Transverse colon (tissue), 4 donors: ENCODE data around the gene SENP8. TPM values are rescaled to one million over a fixed set of nuclear protein-coding genes. Genes with fewer than 3 reads are reported as not detected.
A peak's percentile ranks its signal among the peaks of the same experiment; 100 is the strongest.

Experiments
- DNase-seq: peaks from one replicate; pipeline ENCODE4 v3.0.0-alpha.2; 2019
- H3K27ac ChIP-seq, 4 donors: fragments of 200-600 bp; sonication (generic); 2 replicates each; pipeline ENCODE4 v1.5.1; 2016 to 2018; ENCODE audit warnings: inconsistent platforms in 4 of 4
- H3K27me3 ChIP-seq: fragments of 200-600 bp; sonication (generic); 2 replicates; pipeline ENCODE4 v1.5.1; 2017; ENCODE audit warnings: inconsistent platforms
- H3K36me3 ChIP-seq, 4 donors: fragments of 200-600 bp; sonication (generic); 2 replicates each; pipeline ENCODE4 v1.5.1; 2017 to 2019; ENCODE audit warnings: inconsistent platforms in 4 of 4
- H3K4me1 ChIP-seq, 4 donors: fragments of 200-600 bp; sonication (generic); 2 replicates each; pipeline ENCODE4 v1.5.1; 2017 to 2020; ENCODE audit warnings: inconsistent platforms in 4 of 4
- H3K4me3 ChIP-seq, 4 donors: fragments of 200-600 bp; sonication (generic); 1 replicate in 1 of 4; 2 replicates in 3 of 4; pipeline versions ENCODE4 v1.5.1 to v1.6.1; 2017 to 2019; ENCODE audit warnings: inconsistent platforms in 4 of 4
- H3K9me3 ChIP-seq, 2 donors: fragments of 200-600 bp; sonication (generic); 2 replicates each; pipeline ENCODE4 v1.5.1; 2017 to 2019; ENCODE audit warnings: inconsistent platforms in 2 of 2
- EP300 ChIP-seq: sonication (generic); formaldehyde crosslinking; IDR thresholded peaks from one replicate; pipeline ENCODE4 v1.6.1; 2017; ENCODE audit warnings: antibody characterized with exemption, low read depth
- POLR2A ChIP-seq: fragments of 450-650 bp; IDR thresholded peaks from one replicate; pipeline ENCODE4 v1.6.1; 2016; ENCODE audit warnings: antibody characterized with exemption, mild to moderate bottlenecking, moderate library complexity
- POLR2AphosphoS5 ChIP-seq, 3 donors: sonication (generic); formaldehyde crosslinking; IDR thresholded peaks; one replicate each; pipeline ENCODE4 v1.6.1; 2016; ENCODE audit warnings: antibody characterized with exemption in 3 of 3
- WGBS, 2 donors: methylation state at CpG; one replicate each; pipeline ENCODE4 v1.1.5; 2018; ENCODE audit warnings: low coverage in 1 of 2; 5-methylcytosine and 5-hydroxymethylcytosine counted together
- in situ Hi-C, 4 donors: fragments of 200-750 bp; cut with MboI; loops; one replicate each; pipeline versions ENCODE4 v1.15.0 to v1.15.1; 2017; ENCODE audit warnings: low sequenced_read_pairs in 3 of 4, low pct_ligation_motif_present in 1 of 4, low pct_unique_long_range_greater_than_20kb in 1 of 4
- intact Hi-C: fragments of 100-400 bp; cut with DNase I; formaldehyde crosslinking; loops from one replicate; pipeline ENCODE4 v1.15.1; 2023; ENCODE audit warnings: low total_unique reads
- total RNA-seq, 4 donors: library from RNA; depleted of rRNA; stranded (reverse); fragments of >200 nt; gene quantifications; one replicate each; pipeline ENCODE4 v1.1.0, GENCODE V29; 2016
- TF ChIP-seq, protein P1 (sequence below), 5 experiments: fragments of 200-600 bp in 3 of 5; fragments of 450-650 bp in 2 of 5; sonication (generic) in 3 of 5; IDR thresholded peaks; 1 replicate in 2 of 5; 2 replicates in 3 of 5; pipeline ENCODE4 v1.5.1; 2016 to 2017; ENCODE audit warnings: antibody characterized with exemption in 5 of 5, inconsistent platforms in 3 of 5, mild to moderate bottlenecking in 2 of 5, moderate library complexity in 1 of 5

The SENP8 gene
- total RNA-seq, 4 donors from 2014 or later = 2.3 to 3.8 (median 2.5) TPM

DNA sequence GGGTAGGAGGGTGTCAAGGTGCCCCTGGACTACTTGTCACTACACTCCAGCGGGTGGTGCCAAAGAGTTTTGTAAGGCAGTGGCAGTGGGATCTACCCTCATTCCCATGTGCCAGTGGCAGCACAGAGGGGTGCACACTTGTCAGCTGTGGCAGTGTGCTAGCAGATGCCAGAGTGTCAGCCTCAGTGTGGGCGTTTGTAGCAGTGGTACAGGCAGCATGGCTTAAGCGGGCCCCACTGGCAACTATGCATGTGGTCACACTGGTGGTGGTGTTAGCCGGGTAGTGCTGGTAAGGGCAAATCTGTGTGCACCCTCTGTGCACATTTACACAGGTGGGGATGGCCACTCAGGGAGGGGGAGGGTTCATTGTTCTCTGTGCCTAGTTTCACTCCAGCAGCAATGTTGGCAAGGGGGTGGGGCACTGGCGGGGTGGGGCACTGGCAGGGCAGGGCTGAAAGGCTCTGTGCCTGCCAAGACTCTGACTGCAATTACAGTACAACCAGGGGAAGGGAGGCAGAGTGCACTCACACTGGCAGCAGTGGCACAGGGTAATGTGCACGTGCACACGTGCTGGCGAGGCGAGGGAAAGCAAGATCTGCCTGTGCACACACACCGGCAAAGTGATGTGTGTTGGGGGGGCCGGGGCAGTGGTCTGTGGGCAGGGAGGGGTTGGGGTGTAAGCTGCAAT is 32.0 kb upstream of the SENP8 start:
- in situ Hi-C loops = no loop called here
- H3K9me3 ChIP-seq = no peaks in the 10 kb centered on the region
- H3K4me3 ChIP-seq = no peak overlapping the region
- intact Hi-C loops = no loop called here
- no peaks in the 10 kb centered on the region for H3K27me3 ChIP-seq
- TF ChIP-seq, protein P1, sequence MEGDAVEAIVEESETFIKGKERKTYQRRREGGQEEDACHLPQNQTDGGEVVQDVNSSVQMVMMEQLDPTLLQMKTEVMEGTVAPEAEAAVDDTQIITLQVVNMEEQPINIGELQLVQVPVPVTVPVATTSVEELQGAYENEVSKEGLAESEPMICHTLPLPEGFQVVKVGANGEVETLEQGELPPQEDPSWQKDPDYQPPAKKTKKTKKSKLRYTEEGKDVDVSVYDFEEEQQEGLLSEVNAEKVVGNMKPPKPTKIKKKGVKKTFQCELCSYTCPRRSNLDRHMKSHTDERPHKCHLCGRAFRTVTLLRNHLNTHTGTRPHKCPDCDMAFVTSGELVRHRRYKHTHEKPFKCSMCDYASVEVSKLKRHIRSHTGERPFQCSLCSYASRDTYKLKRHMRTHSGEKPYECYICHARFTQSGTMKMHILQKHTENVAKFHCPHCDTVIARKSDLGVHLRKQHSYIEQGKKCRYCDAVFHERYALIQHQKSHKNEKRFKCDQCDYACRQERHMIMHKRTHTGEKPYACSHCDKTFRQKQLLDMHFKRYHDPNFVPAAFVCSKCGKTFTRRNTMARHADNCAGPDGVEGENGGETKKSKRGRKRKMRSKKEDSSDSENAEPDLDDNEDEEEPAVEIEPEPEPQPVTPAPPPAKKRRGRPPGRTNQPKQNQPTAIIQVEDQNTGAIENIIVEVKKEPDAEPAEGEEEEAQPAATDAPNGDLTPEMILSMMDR (IDR thresholded peaks at IDR 0.05) = no peak
- TF ChIP-seq EP300 (no peak), POLR2AphosphoS5 (IDR thresholded peaks at IDR 0.05) (peak in 1 of 3 donors; percentile 20)
- no peaks in the 10 kb centered on the region for H3K36me3 ChIP-seq
- DNase-seq = peak; percentile 61
- 47 to 83% methylated on average over 6 to 11 of the region's 11 CpGs for WGBS, 2 donors
- H3K27ac ChIP-seq = no peak overlapping the region
- peaks cover 0 to 5% (median 0%) of the 10 kb centered on the region in 4 donors for H3K4me1 ChIP-seq

DNA sequence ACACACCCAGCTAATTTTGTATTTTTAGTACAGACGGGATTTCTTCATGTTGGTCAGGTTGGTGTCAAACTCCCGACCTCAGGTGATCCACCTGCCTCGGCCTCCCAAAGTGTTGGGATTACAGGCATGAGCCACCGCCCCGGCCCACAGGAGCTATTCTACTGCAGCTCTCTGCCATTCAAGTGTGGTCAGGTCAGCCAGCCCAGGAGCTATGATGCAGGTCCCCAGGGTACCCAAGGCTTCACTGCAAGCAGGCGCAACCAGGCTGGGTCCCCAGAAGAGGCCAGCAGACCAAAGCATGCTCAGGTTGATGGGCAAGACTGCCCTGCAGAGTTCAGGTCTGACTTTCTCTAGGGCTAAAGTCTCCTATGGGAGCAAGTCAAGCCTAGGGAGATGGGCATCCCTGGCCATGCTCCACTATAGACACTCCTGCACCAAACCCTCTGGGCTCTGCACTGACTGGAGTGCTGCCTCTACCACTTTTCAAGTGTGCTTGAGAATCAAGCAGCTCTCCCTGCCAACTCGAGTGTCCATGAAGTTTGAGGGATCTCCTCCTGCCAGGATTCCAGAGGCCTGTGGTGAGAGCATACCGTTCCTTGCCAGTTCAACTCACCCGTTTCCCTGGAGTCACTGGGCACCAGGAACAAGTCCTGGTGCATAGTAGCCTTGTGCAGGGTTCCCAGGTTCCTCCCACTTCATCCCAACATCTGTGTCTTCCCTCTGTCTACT is 31.1 kb upstream of the SENP8 start:
- DNase-seq = no peak
- Histone ChIP-seq H3K27ac (no peak overlapping the region), H3K9me3 (no peaks in the 10 kb centered on the region), H3K27me3 (no peaks in the 10 kb centered on the region), H3K4me1 (peaks cover 0 to 5% (median 0%) of the 10 kb centered on the region in 4 donors), H3K4me3 (no peak overlapping the region), H3K36me3 (no peaks in the 10 kb centered on the region)
- no peak for TF ChIP-seq EP300
- no peak for TF ChIP-seq POLR2AphosphoS5 (IDR thresholded peaks at IDR 0.05)
- TF ChIP-seq, protein P1 (IDR thresholded peaks at IDR 0.05) = no peak
- TF ChIP-seq POLR2A = no peak
- in situ Hi-C loops = no loop called here
- WGBS, 2 donors = 97% methylated on average over 9 of the region's 9 CpGs; no CpG with 5 or more reads in 1 of the 2 donors
- intact Hi-C loops = no loop called here

DNA sequence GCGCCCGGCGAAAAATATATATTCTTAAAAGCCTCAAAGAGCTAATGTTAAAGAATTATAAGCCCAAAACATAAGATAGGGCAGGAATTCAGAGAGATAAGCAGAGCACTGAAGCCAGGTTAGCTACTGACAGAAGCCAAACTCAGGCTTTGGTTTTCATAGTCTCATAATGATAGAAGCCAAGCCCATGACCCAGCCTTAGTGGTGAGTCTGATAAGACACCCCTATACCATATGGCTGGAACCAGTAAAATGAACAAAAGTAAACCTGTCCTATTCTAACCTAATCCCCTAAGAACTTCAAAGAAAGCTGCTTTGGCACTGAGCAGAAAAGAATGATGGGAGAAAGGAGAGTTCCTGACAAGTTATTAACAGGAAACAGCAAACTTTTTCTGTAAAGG is 26.2 kb upstream of the SENP8 start:
- intact Hi-C loops = no loop called here
- DNase-seq = no peak

DNA sequence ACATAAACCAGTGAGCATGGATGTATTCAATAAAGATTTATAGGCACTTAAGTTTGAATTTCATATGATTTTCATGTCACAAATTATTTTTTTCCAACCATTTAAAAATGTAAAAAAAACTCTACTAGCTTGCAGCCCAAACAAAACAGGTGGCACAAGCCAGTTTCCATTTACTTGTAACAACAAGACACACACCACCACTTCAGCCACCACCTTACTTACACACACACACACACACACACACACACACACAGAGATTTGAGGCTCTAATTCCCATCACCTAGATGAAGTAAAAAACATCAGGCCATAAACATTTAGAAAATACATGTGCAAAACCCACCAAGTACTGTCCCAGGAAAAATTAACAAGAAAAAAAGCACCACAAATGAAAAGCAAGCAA is 25.5 kb upstream of the SENP8 start:
- Histone ChIP-seq H3K9me3 (no peaks in the 10 kb centered on the region), H3K36me3 (no peaks in the 10 kb centered on the region), H3K4me3 (no peak overlapping the region), H3K27ac (no peak overlapping the region), H3K4me1 (no peaks in the 10 kb centered on the region), H3K27me3 (no peaks in the 10 kb centered on the region)
- in situ Hi-C loops = no loop called here
- intact Hi-C loops = no loop called here
- TF ChIP-seq POLR2A (no peak), EP300 (no peak), POLR2AphosphoS5 (IDR thresholded peaks at IDR 0.05) (no peak)
- TF ChIP-seq, protein P1 (IDR thresholded peaks at IDR 0.05) = no peak
- no peak for DNase-seq

More for the DNA sequence above, 26.2 kb upstream of the SENP8 start:
- H3K4me1 ChIP-seq = no peaks in the 10 kb centered on the region
- in situ Hi-C loops = no loop called here
- H3K27me3 ChIP-seq = no peaks in the 10 kb centered on the region
- TF ChIP-seq, protein P1 (IDR thresholded peaks at IDR 0.05) = no peak
- TF ChIP-seq POLR2A (no peak), EP300 (no peak), POLR2AphosphoS5 (IDR thresholded peaks at IDR 0.05) (no peak)
- no peak overlapping the region for H3K4me3 ChIP-seq
- no peak overlapping the region for H3K27ac ChIP-seq
- H3K36me3 ChIP-seq = no peaks in the 10 kb centered on the region
- WGBS, 2 donors = 99 to 100% methylated on average over 3 of the region's 3 CpGs
- no peaks in the 10 kb centered on the region for H3K9me3 ChIP-seq
